Measurements from ENCODE around the gene MATR3.

GRCh38 chr5:139342423-139342723 is 48.8 kb downstream of the MATR3 start:
- TF ChIP-seq TAF1 (IDR thresholded peaks at IDR 0.05; ENCODE audit: borderline replicate concordance, low read depth, low read length) (no peak), POLR2AphosphoS5 (IDR thresholded peaks at IDR 0.05; ENCODE audit: low read depth, low read length) (no peak)

Measured in GM12892 (cell line).